ENCODE measurements around the gene PLEK. TPM values are rescaled to one million over a fixed set of nuclear protein-coding genes. Genes with fewer than 3 reads are reported as not detected.

The PLEK gene
- total RNA-seq, 2 donors from 2014 or later = 2.4 to 5.6 TPM

DNA sequence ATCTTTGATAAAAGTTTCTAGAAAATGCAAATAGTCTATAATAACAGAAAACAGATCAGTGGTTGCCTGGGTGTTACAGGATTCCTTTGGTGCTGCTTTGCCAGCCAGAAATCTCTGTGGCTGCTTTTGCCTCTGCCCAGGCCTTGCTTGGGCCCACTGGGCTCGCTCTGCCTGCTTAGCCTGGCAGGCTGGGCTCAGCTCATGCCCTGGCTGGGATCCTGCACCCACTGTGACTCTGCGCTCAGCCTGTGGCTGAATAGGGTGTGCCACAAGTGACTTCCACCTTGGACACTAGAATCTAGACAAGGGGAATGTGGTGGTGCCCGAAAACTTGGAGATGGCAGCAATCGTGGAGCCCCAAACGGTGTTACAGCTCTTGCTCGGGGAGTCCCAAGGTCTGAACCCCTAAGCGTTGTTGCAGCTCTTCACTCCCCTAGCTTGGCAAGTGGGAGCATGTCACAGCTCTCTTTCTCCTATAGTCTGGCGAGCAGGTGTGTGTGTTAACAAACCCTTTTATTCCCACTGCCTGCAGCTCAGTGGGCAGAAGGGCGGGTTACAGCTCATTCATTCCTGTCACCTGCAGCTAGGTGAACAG, 51.1 kb downstream of the PLEK start:
- no peaks in the 10 kb centered on the region for H3K36me3 Mint-ChIP-seq (ENCODE audit: insufficient read depth in 2 of 2)

DNA sequence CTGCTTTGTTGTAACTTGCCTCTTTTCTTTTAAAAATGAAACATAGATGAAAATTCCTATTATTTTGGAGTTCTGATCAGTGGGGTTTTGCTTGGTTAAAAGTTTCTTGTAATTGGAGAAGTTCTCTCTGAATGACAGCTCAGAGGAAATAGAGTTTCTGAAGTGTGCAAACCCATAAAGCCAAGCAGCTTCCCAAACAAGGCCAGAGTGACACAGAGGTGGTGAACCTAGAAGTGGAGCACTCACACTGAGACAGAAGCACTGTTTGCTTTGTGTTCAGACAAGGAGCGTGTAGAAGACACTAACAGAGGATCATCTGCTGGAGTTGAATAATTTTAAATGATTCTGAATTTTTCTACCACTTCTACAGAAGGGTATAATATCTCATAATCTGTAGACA, 52.8 kb downstream of the PLEK start:
- peaks cover 0 to 5% of the 10 kb centered on the region in 2 donors for H3K36me3 Mint-ChIP-seq (ENCODE audit: insufficient read depth in 2 of 2)
- no peaks in the 10 kb centered on the region for H3K9me3 Mint-ChIP-seq
- no peak overlapping the region for H3K4me3 Mint-ChIP-seq
- H3K27me3 Mint-ChIP-seq (ENCODE audit: low read depth) = peaks cover 12% of the 10 kb centered on the region
- DNase-seq (no peak), ATAC-seq (replicated peaks in 1 of 2) (no peak)
- H3K27ac Mint-ChIP-seq = no peak overlapping the region
- peaks cover 22% of the 10 kb centered on the region for H3K4me1 Mint-ChIP-seq (ENCODE audit: low read depth)

More for the DNA sequence above, 51.1 kb downstream of the PLEK start:
- Mint-ChIP-seq H3K27ac (no peak overlapping the region), H3K9me3 (no peaks in the 10 kb centered on the region), H3K4me1 (ENCODE audit: low read depth) (peaks cover 22% of the 10 kb centered on the region), H3K27me3 (ENCODE audit: low read depth) (peaks cover 2% of the 10 kb centered on the region), H3K4me3 (no peak overlapping the region)
- ATAC-seq (replicated peaks in 1 of 2) = no peak
- DNase-seq = no peak

- no peak overlapping the region for H3K27ac Mint-ChIP-seq
- ATAC-seq (replicated peaks in 1 of 2) = no peak
- DNase-seq = no peak
- H3K4me1 Mint-ChIP-seq (ENCODE audit: low read depth) = peaks cover 22% of the 10 kb centered on the region
- peaks cover 12% of the 10 kb centered on the region for H3K27me3 Mint-ChIP-seq (ENCODE audit: low read depth)
- H3K4me3 Mint-ChIP-seq = no peak overlapping the region
- H3K36me3 Mint-ChIP-seq (ENCODE audit: insufficient read depth in 2 of 2) = peaks cover 0 to 5% of the 10 kb centered on the region in 2 donors
- H3K9me3 Mint-ChIP-seq = no peaks in the 10 kb centered on the region
Measured at GRCh38 chr2:68418419-68418818, 53.3 kb downstream of the PLEK start.

DNA sequence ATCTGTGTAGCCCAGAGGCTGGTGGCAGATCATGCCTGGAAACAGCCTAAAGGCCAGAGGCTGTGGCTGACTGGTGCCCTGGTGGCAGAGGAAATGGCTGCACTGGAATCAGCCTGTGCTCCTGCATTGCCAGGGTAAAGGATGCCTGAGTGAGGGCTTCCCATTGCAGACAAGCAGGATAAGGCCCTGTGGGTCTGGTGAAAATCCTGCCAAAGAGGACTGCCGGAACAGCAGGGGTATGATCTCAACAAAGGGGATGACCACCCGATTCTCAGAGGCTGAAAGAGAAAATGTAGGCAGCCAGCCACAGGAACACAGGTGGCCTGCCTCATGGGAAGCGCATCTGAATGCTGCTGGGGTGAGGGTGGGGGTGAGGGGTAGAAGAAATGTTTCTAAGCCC, 53.8 kb downstream of the PLEK start:
- Mint-ChIP-seq H3K4me1 (ENCODE audit: low read depth) (peaks cover 22% of the 10 kb centered on the region), H3K4me3 (no peak overlapping the region), H3K9me3 (no peaks in the 10 kb centered on the region), H3K27ac (no peak overlapping the region), H3K36me3 (ENCODE audit: insufficient read depth in 2 of 2) (peaks cover 0 to 5% of the 10 kb centered on the region in 2 donors), H3K27me3 (ENCODE audit: low read depth) (peaks cover 12% of the 10 kb centered on the region)
- no peak for DNase-seq
- no peak for ATAC-seq (replicated peaks in 1 of 2)

DNA sequence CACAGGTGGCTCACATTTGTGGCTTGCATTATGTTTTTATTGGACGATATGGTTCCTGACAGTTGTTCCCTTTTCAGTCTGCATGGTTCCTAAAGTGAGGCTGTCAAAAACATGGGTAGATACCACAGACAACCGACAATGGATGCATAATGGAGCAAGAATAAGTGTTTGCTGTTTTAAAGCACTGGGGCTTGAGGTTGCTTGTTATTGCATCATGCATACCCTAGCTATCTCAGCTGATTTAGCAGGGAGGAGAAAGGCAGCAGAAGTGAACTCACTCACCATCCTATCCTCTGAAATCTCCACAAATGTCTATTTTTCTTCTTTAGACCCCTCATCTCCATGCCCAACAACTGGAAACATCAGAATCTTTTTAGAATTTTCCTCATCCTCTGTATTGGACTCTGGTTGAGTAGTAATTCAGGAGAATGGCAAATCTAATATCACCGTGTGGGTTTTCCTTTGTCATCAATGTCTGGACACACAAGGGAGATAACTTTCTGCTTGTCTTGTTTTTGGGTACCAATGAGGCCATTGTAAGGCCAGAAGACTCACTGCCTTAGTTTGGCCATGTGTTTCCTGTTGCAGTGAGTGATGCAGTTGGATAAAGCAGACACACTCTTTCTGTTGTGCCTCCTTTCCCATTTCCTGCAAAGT, 55.3 kb downstream of the PLEK start:
- ATAC-seq (replicated peaks in 1 of 2) (peak in 1 of 2 donors; percentile 12), DNase-seq (peak; percentile 10 to 12)
- Mint-ChIP-seq H3K4me1 (ENCODE audit: low read depth) (peaks cover 22% of the 10 kb centered on the region), H3K27ac (no peak overlapping the region), H3K36me3 (ENCODE audit: insufficient read depth in 2 of 2) (peaks cover 0 to 5% of the 10 kb centered on the region in 2 donors), H3K27me3 (ENCODE audit: low read depth) (peaks cover 12% of the 10 kb centered on the region), H3K4me3 (no peak overlapping the region), H3K9me3 (no peaks in the 10 kb centered on the region)

DNA sequence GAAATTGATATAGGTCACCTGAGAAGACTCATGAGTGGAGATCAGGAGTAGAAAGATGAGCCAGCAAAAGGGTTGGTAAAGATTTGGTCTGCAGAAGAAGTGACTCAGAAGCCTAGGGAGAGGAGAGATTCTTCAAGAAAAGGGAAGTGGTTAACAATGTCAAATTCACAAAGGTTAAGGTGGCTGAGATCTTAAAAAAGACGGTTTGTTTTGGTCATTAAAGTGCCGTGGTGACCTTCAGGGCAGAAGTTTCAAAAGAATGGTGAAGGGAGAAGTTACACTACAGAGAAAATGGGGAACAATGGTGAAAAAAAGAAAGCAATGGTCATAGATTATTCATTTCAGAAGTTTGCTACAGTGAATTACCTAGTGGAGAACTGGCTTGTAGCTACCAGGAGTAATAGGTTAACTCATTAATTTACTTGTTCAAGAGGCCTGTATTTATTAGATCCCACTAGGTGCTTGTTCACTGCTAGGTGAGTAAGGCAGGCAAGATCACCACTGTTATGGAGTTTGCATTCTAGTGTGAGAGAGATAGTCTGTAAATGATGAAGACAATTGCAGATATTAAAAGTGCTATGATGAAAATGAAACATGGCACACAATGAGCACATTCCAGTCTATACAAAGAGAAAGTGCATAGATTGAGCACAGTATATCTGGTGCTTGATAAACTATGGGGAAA, 59.0 kb downstream of the PLEK start:
- H3K4me1 Mint-ChIP-seq (ENCODE audit: low read depth) = peaks cover 27% of the 10 kb centered on the region
- H3K9me3 Mint-ChIP-seq = no peaks in the 10 kb centered on the region
- peaks cover 12% of the 10 kb centered on the region for H3K27me3 Mint-ChIP-seq (ENCODE audit: low read depth)
- peaks cover 0 to 5% of the 10 kb centered on the region in 2 donors for H3K36me3 Mint-ChIP-seq (ENCODE audit: insufficient read depth in 2 of 2)
- no peak overlapping the region for H3K4me3 Mint-ChIP-seq
- DNase-seq (peak; percentile 20 to 22), ATAC-seq (replicated peaks in 1 of 2) (peak; percentile 91 to 94)
- H3K27ac Mint-ChIP-seq = no peak overlapping the region

DNA sequence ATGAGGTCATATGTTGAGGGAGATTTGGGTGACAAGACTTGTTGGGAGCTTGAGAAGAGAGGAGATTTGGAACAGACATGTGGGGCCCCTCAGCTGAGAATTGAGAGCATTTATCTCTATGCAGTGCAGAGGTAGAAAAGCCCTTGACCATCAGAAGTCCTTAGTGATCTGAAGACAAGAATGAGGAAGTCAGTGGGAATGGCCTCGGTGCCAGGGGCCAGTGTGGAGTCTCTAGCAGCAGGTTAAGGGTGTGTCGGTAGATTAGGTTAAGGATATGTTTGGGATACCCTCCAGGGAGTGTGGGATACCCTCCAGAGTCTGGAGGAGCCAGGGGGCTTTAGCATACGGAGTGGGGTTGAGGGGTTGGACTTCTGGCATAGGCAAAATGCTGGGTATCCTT, 60.4 kb downstream of the PLEK start:
- no peak overlapping the region for H3K4me3 Mint-ChIP-seq
- peaks cover 17% of the 10 kb centered on the region for H3K27me3 Mint-ChIP-seq (ENCODE audit: low read depth)
- peaks cover 0 to 5% of the 10 kb centered on the region in 2 donors for H3K36me3 Mint-ChIP-seq (ENCODE audit: insufficient read depth in 2 of 2)
- peaks cover 16% of the 10 kb centered on the region for H3K4me1 Mint-ChIP-seq (ENCODE audit: low read depth)
- DNase-seq = no peak
- H3K9me3 Mint-ChIP-seq = no peaks in the 10 kb centered on the region
- H3K27ac Mint-ChIP-seq = no peak overlapping the region
- ATAC-seq (replicated peaks in 1 of 2) = no peak

GRCh38 chr2:68426446-68426845, 61.4 kb downstream of the PLEK start:
- H3K4me1 Mint-ChIP-seq (ENCODE audit: low read depth) = peaks cover 12% of the 10 kb centered on the region
- H3K27ac Mint-ChIP-seq = no peak overlapping the region
- DNase-seq (no peak), ATAC-seq (replicated peaks in 1 of 2) (no peak)
- H3K9me3 Mint-ChIP-seq = no peaks in the 10 kb centered on the region
- no peak overlapping the region for H3K4me3 Mint-ChIP-seq
- H3K27me3 Mint-ChIP-seq (ENCODE audit: low read depth) = peaks cover 12% of the 10 kb centered on the region
- H3K36me3 Mint-ChIP-seq (ENCODE audit: insufficient read depth in 2 of 2) = peaks cover 0 to 5% of the 10 kb centered on the region in 2 donors

DNA sequence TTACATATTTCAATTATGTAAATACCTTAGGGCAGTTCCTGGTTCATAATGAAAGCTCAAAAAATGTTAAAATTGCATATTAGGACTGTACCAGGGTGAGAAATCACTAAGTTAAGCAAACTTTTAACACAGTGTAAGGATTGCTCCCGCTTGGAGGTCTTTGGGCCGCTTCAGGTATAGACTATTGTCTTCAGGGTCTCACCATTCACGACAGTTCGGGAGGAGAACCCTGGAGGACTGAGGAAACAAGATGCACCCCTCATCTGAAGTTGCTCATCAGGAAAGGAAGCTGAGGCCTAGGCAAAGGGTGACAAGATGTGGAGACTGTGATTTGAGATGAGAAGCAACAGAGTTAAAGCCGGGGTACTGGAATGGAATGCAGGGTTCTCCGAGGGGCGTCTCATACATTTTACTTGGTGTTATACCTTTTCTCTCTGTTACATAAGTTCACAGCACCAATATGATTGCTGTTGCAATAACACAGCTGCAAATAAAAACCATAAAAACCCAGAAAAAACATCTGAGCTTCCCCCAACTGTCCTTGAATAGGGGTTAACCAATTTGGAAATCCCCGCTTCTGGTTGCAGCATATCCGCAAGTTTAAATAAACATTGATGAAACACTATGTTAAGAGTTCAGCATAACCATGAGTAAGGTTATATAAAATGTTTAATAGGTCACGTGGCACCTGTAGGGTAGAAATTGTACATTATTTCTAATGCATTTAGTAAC, 61.9 kb downstream of the PLEK start:
- DNase-seq = no peak
- ATAC-seq (replicated peaks in 1 of 2) = peak in 1 of 2 donors; percentile 26
- Mint-ChIP-seq H3K27ac (no peak overlapping the region), H3K27me3 (ENCODE audit: low read depth) (peaks cover 6% of the 10 kb centered on the region), H3K9me3 (no peaks in the 10 kb centered on the region), H3K4me3 (peak overlapping the region in 1 of 2 donors; percentile 42), H3K36me3 (ENCODE audit: insufficient read depth in 2 of 2) (peaks cover 0 to under 1% of the 10 kb centered on the region in 2 donors), H3K4me1 (ENCODE audit: low read depth) (peaks cover 6% of the 10 kb centered on the region)

DNA sequence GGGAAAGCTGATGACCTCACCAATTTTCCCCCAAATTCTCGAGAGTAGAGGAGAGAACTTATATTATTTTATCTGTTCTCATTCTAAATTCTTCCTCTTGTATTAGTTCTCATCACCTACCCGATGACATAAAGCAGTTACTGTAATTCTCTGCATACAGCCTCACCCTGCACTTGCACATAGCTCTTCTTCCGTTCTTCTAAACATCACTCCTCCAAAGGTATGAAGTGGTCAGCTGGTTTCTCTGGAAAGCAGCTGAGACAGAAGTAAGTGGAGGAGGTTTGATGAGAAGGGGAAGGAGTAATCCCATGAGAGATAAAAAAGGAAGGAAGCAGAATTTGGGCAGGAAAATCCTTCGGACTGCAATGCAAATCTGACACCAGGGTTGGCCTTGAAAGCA, 63.0 kb downstream of the PLEK start:
- ATAC-seq (replicated peaks in 1 of 2) (no peak), DNase-seq (no peak)
- Mint-ChIP-seq H3K4me3 (no peak overlapping the region), H3K9me3 (no peaks in the 10 kb centered on the region), H3K27ac (no peak overlapping the region), H3K36me3 (ENCODE audit: insufficient read depth in 2 of 2) (no peaks in the 10 kb centered on the region), H3K27me3 (ENCODE audit: low read depth) (peaks cover 5% of the 10 kb centered on the region), H3K4me1 (ENCODE audit: low read depth) (peaks cover 5% of the 10 kb centered on the region)

DNA sequence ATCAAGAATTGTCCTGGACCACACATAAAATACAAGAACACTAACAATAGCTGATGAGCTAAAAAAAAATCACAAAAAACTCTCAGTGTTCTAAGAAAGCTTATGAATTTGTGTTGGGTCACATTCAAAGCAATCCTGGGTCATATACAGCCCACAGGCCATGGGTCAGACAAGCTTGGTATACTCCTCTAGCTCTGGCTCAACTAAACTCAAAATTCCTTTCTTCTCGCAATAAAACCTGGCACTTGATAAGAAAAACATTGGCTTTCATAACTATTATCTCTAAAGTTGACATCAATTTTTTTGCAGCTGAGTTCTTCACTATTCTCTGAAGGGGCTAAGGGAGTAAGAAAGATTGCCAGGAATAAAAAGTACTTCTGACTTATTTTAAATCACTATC, 63.7 kb downstream of the PLEK start:
- no peak for ATAC-seq (replicated peaks in 1 of 2)
- H3K27me3 Mint-ChIP-seq (ENCODE audit: low read depth) = peaks cover 5% of the 10 kb centered on the region
- DNase-seq = no peak
- H3K9me3 Mint-ChIP-seq = no peaks in the 10 kb centered on the region
- peaks cover 5% of the 10 kb centered on the region for H3K4me1 Mint-ChIP-seq (ENCODE audit: low read depth)
- no peak overlapping the region for H3K27ac Mint-ChIP-seq
- H3K36me3 Mint-ChIP-seq (ENCODE audit: insufficient read depth in 2 of 2) = no peaks in the 10 kb centered on the region
- H3K4me3 Mint-ChIP-seq = no peak overlapping the region

DNA sequence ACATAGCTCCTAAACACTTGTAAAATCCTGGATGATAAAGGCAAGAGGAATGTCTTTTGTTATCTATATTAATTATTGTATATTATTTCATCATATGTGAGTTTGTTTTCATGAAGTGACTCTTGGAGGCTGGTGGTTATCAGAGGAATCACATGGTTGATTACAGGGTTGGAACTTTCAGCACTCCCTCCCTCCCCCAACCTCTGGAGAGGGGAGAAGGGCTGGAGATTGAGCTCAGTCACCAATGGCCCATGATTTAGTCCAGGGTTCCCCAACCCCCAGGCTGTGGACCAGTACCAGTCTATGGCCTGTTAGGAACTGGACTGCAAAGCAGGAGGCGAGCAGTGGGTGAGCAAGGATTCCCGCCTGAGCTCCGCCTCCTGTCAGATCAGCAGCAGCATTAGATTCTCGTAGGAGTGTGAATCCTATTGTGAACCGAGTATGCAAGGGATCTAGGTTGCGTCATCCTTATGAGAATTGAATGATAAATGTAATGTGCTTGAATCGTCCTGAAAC, 64.3 kb downstream of the PLEK start:
- no peaks in the 10 kb centered on the region for H3K36me3 Mint-ChIP-seq (ENCODE audit: insufficient read depth in 2 of 2)
- H3K4me1 Mint-ChIP-seq (ENCODE audit: low read depth) = peaks cover 5% of the 10 kb centered on the region
- H3K9me3 Mint-ChIP-seq = no peaks in the 10 kb centered on the region
- DNase-seq = no peak
- no peak overlapping the region for H3K27ac Mint-ChIP-seq
- ATAC-seq (replicated peaks in 1 of 2) = no peak
- H3K4me3 Mint-ChIP-seq = no peak overlapping the region
- peaks cover 5% of the 10 kb centered on the region for H3K27me3 Mint-ChIP-seq (ENCODE audit: low read depth)

Measured in activated T-cell treated with anti-CD3 and anti-CD28 coated beads, Interleukin-2, amount 50 U/mL, for 72 hours (primary cell).